ENCODE results near the gene ASAP2.

Gene ASAP2

GRCh38 chr2:9299161-9300100, 92.8 kb downstream of the ASAP2 start:
- H3K27ac ChIP-seq (replicated peaks) = no peak overlapping the region
- H3K4me3 ChIP-seq (replicated peaks; ENCODE audit: insufficient read depth, low read length) = no peak overlapping the region
- TF ChIP-seq GABPA (IDR thresholded peaks at IDR 0.05; ENCODE audit: low read depth) (no peak), POLR2AphosphoS5 (IDR thresholded peaks at IDR 0.05; ENCODE audit: low read depth) (no peak), SPI1 (IDR thresholded peaks at IDR 0.05; ENCODE audit: borderline replicate concordance, low read depth) (no peak)
- TF ChIP-seq, protein P1, sequence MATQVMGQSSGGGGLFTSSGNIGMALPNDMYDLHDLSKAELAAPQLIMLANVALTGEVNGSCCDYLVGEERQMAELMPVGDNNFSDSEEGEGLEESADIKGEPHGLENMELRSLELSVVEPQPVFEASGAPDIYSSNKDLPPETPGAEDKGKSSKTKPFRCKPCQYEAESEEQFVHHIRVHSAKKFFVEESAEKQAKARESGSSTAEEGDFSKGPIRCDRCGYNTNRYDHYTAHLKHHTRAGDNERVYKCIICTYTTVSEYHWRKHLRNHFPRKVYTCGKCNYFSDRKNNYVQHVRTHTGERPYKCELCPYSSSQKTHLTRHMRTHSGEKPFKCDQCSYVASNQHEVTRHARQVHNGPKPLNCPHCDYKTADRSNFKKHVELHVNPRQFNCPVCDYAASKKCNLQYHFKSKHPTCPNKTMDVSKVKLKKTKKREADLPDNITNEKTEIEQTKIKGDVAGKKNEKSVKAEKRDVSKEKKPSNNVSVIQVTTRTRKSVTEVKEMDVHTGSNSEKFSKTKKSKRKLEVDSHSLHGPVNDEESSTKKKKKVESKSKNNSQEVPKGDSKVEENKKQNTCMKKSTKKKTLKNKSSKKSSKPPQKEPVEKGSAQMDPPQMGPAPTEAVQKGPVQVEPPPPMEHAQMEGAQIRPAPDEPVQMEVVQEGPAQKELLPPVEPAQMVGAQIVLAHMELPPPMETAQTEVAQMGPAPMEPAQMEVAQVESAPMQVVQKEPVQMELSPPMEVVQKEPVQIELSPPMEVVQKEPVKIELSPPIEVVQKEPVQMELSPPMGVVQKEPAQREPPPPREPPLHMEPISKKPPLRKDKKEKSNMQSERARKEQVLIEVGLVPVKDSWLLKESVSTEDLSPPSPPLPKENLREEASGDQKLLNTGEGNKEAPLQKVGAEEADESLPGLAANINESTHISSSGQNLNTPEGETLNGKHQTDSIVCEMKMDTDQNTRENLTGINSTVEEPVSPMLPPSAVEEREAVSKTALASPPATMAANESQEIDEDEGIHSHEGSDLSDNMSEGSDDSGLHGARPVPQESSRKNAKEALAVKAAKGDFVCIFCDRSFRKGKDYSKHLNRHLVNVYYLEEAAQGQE (IDR thresholded peaks at IDR 0.05; ENCODE audit: insufficient replicate concordance, low read depth) = no peak
- TF ChIP-seq, protein P2, sequence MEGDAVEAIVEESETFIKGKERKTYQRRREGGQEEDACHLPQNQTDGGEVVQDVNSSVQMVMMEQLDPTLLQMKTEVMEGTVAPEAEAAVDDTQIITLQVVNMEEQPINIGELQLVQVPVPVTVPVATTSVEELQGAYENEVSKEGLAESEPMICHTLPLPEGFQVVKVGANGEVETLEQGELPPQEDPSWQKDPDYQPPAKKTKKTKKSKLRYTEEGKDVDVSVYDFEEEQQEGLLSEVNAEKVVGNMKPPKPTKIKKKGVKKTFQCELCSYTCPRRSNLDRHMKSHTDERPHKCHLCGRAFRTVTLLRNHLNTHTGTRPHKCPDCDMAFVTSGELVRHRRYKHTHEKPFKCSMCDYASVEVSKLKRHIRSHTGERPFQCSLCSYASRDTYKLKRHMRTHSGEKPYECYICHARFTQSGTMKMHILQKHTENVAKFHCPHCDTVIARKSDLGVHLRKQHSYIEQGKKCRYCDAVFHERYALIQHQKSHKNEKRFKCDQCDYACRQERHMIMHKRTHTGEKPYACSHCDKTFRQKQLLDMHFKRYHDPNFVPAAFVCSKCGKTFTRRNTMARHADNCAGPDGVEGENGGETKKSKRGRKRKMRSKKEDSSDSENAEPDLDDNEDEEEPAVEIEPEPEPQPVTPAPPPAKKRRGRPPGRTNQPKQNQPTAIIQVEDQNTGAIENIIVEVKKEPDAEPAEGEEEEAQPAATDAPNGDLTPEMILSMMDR (IDR thresholded peaks at IDR 0.05; ENCODE audit: insufficient read depth, low read length) = no peak

GRCh38 chr2:9300214-9300613, 93.6 kb downstream of the ASAP2 start:
- H3K27me3 ChIP-seq (ENCODE audit: insufficient read depth, poor library complexity, severe bottlenecking) = no peaks in the 10 kb centered on the region
- TF ChIP-seq, protein P1 (IDR thresholded peaks at IDR 0.05; ENCODE audit: insufficient replicate concordance, low read depth) = no peak
- no peak for TF ChIP-seq POLR2AphosphoS5 (IDR thresholded peaks at IDR 0.05; ENCODE audit: low read depth)
- no peak for TF ChIP-seq GABPA (IDR thresholded peaks at IDR 0.05; ENCODE audit: low read depth)
- TF ChIP-seq, protein P2 (IDR thresholded peaks at IDR 0.05; ENCODE audit: insufficient read depth, low read length) = no peak
- no peak for TF ChIP-seq SPI1 (IDR thresholded peaks at IDR 0.05; ENCODE audit: borderline replicate concordance, low read depth)
- no peak for DNase-seq (ENCODE audit: low read depth in 1 of 2, low spot score in 1 of 2)
- no peak overlapping the region for H3K27ac ChIP-seq (replicated peaks)
- no peak overlapping the region for H3K4me3 ChIP-seq (replicated peaks; ENCODE audit: insufficient read depth, low read length)

More at GRCh38 chr2:9299161-9300100, 92.8 kb downstream of the ASAP2 start:
- H3K27me3 ChIP-seq (ENCODE audit: insufficient read depth, poor library complexity, severe bottlenecking) = no peaks in the 10 kb centered on the region
- no peak for DNase-seq (ENCODE audit: low read depth in 1 of 2, low spot score in 1 of 2)

- TF ChIP-seq POLR2AphosphoS5 (IDR thresholded peaks at IDR 0.05; ENCODE audit: low read depth) (no peak), SPI1 (IDR thresholded peaks at IDR 0.05; ENCODE audit: borderline replicate concordance, low read depth) (no peak), GABPA (IDR thresholded peaks at IDR 0.05; ENCODE audit: low read depth) (no peak)
- TF ChIP-seq, protein P2 (IDR thresholded peaks at IDR 0.05; ENCODE audit: insufficient read depth, low read length) = no peak
- TF ChIP-seq, protein P1 (IDR thresholded peaks at IDR 0.05; ENCODE audit: insufficient replicate concordance, low read depth) = no peak
- no peak overlapping the region for H3K4me3 ChIP-seq (replicated peaks; ENCODE audit: insufficient read depth, low read length)
- no peaks in the 10 kb centered on the region for H3K27me3 ChIP-seq (ENCODE audit: insufficient read depth, poor library complexity, severe bottlenecking)
- DNase-seq (ENCODE audit: low read depth in 1 of 2, low spot score in 1 of 2) = no peak
- H3K27ac ChIP-seq (replicated peaks) = no peak overlapping the region
Observed at GRCh38 chr2:9300829-9301453, 94.3 kb downstream of the ASAP2 start.
